Measurements from ENCODE around the gene OR1K1. TPM values are rescaled to one million over a fixed set of nuclear protein-coding genes. Genes with fewer than 3 reads are reported as not detected.
A peak's percentile ranks its signal among the peaks of the same experiment; 100 is the strongest.
"Not testable (repeated sequence)": the region's sequence is repeated elsewhere in the genome, so short reads cannot be mapped to it uniquely, and the experiment has no call there.

Gene OR1K1
- total RNA-seq, 1 donor from 2014 or later, result not detected

DNA sequence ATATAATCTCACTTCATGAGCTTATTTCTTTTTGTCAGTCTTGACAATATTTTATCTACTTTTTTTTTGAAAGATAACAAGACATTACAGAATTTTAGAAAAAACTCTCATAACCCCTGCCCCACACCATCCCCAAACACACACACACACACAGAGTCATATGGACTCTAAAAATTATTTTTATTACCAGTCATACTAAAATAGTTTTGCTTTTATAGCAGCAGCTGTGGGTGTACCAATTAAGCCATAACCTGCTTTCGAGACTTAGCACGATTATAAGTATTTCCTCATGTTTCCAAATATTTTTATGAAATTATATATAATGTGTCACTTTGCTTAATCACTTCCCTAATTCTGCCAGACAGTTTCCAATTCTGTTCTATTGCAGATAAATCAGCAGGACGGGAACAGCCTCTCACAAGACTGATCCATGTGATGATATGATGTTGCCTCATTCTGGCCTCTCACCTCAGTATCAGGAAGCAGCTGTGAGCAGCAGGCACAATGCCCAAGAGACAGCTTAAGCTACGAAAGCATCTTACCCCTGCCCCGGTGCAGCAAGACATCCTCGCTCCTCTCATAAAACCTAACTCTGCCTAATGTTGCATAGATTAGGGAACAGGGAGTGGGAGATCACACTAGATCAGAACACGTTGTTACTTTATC is 21.5 kb downstream of the OR1K1 start:
- H3K4me3 ChIP-seq (ENCODE audit: low read depth, low read length), result no peak overlapping the region
- TF ChIP-seq, protein P1, sequence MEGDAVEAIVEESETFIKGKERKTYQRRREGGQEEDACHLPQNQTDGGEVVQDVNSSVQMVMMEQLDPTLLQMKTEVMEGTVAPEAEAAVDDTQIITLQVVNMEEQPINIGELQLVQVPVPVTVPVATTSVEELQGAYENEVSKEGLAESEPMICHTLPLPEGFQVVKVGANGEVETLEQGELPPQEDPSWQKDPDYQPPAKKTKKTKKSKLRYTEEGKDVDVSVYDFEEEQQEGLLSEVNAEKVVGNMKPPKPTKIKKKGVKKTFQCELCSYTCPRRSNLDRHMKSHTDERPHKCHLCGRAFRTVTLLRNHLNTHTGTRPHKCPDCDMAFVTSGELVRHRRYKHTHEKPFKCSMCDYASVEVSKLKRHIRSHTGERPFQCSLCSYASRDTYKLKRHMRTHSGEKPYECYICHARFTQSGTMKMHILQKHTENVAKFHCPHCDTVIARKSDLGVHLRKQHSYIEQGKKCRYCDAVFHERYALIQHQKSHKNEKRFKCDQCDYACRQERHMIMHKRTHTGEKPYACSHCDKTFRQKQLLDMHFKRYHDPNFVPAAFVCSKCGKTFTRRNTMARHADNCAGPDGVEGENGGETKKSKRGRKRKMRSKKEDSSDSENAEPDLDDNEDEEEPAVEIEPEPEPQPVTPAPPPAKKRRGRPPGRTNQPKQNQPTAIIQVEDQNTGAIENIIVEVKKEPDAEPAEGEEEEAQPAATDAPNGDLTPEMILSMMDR (conservative IDR thresholded peaks at IDR 0.05; ENCODE audit: low read depth, low read length), result no peak
- no peak for DNase-seq (ENCODE audit: low read depth)

DNA sequence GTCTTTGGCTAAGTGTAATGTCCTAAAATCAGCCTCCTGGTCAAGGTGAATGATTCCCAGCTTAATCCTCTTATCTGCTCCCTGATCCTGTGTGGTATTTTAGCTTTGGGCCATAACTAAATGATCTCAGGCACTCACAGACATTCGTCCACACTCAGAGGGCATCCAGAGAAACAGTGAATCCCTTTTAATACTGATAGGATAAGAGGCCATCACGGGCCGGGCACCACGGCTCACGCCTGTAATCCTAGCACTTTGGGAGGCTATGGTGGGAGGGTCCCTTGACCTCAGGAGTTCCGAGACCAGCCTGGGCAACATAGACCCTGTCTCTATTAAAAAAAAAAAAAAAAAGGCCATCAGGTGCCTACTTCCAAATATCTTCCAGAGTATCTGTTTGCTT is 22.1 kb downstream of the OR1K1 start:
- no peak overlapping the region for H3K4me3 ChIP-seq (ENCODE audit: low read depth, low read length)
- TF ChIP-seq, protein P1 (conservative IDR thresholded peaks at IDR 0.05; ENCODE audit: low read depth, low read length), result no peak
- DNase-seq (ENCODE audit: low read depth), result no peak

DNA sequence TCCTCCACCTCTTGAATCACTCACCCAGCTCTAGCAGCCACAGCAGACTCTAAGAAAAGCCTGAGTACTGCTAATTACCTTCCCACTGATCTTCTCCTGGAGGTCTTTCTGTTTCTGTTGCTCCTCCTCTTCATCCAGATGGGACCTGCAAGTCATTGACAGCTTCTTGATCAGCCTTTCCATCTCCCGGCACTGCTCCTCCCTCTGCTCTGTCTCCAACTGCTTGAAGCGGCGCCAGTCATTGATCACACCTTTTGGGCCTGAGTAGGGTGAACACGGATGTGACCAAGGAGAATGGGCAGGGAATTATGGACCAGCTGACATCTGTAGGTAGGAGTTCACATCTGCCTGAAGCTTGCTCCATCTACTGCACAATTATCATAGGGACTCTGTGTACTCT is 23.0 kb downstream of the OR1K1 start:
- H3K4me3 ChIP-seq (ENCODE audit: low read depth, low read length), result no peak overlapping the region
- TF ChIP-seq, protein P1 (conservative IDR thresholded peaks at IDR 0.05; ENCODE audit: low read depth, low read length), result no peak
- DNase-seq (ENCODE audit: low read depth), result no peak

DNA sequence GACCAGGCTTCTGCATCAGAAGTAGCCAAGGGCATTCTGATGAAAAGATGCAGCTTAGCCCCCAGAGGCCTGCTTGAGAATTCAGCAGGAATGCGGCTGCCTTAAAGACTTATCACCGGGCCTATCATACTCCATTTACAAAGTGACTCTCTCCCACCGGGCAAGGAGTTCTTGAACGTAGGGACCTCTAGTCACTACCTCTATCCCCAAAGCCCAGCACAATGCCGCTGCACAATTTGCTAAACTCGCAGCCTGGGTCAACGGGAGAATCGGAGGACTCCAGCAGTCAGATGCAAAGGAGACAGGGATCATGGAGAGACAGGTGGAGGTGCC is 27.8 kb downstream of the OR1K1 start:
- no peak for DNase-seq (ENCODE audit: low read depth)
- TF ChIP-seq, protein P1 (conservative IDR thresholded peaks at IDR 0.05; ENCODE audit: low read depth, low read length), result no peak
- peak overlapping the region; percentile 92 for H3K4me3 ChIP-seq (ENCODE audit: low read depth, low read length)

DNA sequence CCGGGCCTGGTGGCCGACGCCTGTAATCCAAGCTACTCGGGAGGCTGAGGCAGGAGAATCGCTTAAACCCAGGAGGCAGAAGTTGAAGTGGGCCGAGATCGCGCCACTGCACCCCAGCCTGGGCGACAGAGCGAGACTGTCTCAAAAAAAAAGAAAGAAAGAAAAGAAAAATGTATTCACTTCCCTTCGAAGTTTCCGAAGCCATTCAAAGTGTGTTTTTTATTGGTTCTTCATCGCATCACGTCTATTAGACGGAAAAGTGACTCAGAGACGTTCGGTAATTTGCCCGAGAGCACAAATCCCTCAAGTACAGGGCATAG is 29.0 kb downstream of the OR1K1 start:
- not testable (repeated sequence) for DNase-seq (ENCODE audit: low read depth)
- peak overlapping the region; percentile 92 for H3K4me3 ChIP-seq (ENCODE audit: low read depth, low read length)

DNA sequence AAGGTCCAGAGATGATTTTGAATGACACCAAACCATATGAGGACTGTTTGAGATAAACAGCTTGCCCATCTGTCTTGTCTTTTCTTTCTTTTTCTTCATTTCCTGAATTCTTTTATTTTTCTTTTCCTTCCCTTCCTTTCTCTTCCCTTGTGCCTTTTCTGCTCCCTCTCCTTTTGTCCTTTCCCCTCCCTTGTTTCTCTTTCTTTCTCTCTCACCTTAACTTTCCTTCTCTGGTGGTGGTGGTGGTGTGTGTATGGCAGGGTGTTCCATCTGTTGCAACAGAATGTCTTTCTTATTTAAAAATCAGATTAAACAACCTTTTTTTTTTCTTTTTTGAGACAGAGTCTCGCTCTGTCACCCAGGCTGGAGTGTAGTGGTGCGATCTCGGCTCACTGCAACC is 32.3 kb downstream of the OR1K1 start:
- DNase-seq (ENCODE audit: low read depth), result no peak
- no peak overlapping the region for H3K4me3 ChIP-seq (ENCODE audit: low read depth, low read length)
- TF ChIP-seq, protein P1 (conservative IDR thresholded peaks at IDR 0.05; ENCODE audit: low read depth, low read length), result no peak

DNA sequence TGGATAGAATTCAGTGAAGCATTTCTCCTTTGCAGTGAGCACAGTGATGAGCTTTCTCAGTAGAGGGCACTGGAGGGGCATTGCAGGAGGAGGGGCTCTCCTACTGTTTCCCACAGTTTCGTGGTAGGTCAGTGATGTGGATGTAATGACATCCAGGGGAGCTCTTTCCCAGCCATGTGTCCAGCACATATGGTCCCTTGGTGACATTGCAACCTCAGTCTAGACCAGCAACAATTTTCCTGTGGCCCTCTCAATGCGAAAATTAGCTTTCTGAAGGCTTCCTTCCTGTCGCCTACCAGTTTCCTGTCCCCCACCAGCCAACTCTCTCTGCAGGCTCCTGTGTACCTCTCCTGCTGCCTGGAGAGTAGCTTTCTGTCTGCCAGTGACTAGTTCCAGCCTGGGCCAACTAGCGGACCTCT is 35.4 kb downstream of the OR1K1 start:
- TF ChIP-seq, protein P1 (conservative IDR thresholded peaks at IDR 0.05; ENCODE audit: low read depth, low read length), result no peak
- H3K4me3 ChIP-seq (ENCODE audit: low read depth, low read length), result no peak overlapping the region
- DNase-seq (ENCODE audit: low read depth), result no peak
